ENCODE measurements around the gene PPP1R17.

Gene PPP1R17

GRCh38 chr7:31687024-31687748 lies at the start of gene PPP1R17:
Gene PPP1R17 (plus strand): TSS chr7:31687215. CDS start chr7:31692442, 5,227 bp downstream.
- no peak for FAIRE-seq
- TF ChIP-seq CTCF (IDR thresholded peaks at IDR 0.05; ENCODE audit: insufficient read depth, missing control alignments): no peak
- no peak for DNase-seq (ENCODE audit: insufficient read length, low spot score)

GRCh38 chr7:31640381-31640780 lies 46.6 kb upstream of the PPP1R17 start:
- FAIRE-seq (no peak), DNase-seq (ENCODE audit: insufficient read length, low spot score) (no peak)
- no peak for TF ChIP-seq CTCF (IDR thresholded peaks at IDR 0.05; ENCODE audit: insufficient read depth, missing control alignments)

GRCh38 chr7:31642681-31643115 lies 44.3 kb upstream of the PPP1R17 start:
- DNase-seq (ENCODE audit: insufficient read length, low spot score) (no peak), FAIRE-seq (no peak)

GRCh38 chr7:31646942-31647341 lies 40.1 kb upstream of the PPP1R17 start:
- TF ChIP-seq CTCF (IDR thresholded peaks at IDR 0.05; ENCODE audit: insufficient read depth, missing control alignments): no peak
- no peak for FAIRE-seq
- DNase-seq (ENCODE audit: insufficient read length, low spot score): no peak

More at GRCh38 chr7:31642681-31643115, 44.3 kb upstream of the PPP1R17 start:
- TF ChIP-seq CTCF (IDR thresholded peaks at IDR 0.05; ENCODE audit: insufficient read depth, missing control alignments): no peak

- no peak for DNase-seq (ENCODE audit: insufficient read length, low spot score)
- TF ChIP-seq CTCF (IDR thresholded peaks at IDR 0.05; ENCODE audit: insufficient read depth, missing control alignments): no peak
- FAIRE-seq: no peak
Measured at GRCh38 chr7:31647511-31647910, 39.5 kb upstream of the PPP1R17 start.

- DNase-seq (ENCODE audit: insufficient read length, low spot score) (no peak), FAIRE-seq (no peak)
- peak; percentile 32 for TF ChIP-seq CTCF (IDR thresholded peaks at IDR 0.05; ENCODE audit: insufficient read depth, missing control alignments)
Measured at GRCh38 chr7:31648288-31648687, 38.7 kb upstream of the PPP1R17 start.

GRCh38 chr7:31648880-31649279 lies 38.1 kb upstream of the PPP1R17 start:
- no peak for TF ChIP-seq CTCF (IDR thresholded peaks at IDR 0.05; ENCODE audit: insufficient read depth, missing control alignments)
- FAIRE-seq: no peak

More at GRCh38 chr7:31648880-31649279, 38.1 kb upstream of the PPP1R17 start:
- DNase-seq (ENCODE audit: insufficient read length, low spot score): no peak

All from D721Med (cell line).